Keratinocyte (primary cell): ENCODE measurements around the gene CTIF. TPM values are rescaled to one million over a fixed set of nuclear protein-coding genes. Genes with fewer than 3 reads are reported as not detected.

Experiments
- DNase-seq: peaks from one replicate; pipeline ENCODE4 v3.0.0-alpha.2; 2011; ENCODE audit warnings: low read depth, missing footprints, low spot score
- FAIRE-seq: peaks from 2 replicates; lab custom pipeline; 2011; peaks lifted over from hg19 to GRCh38; lab: Jason Lieb, UNC
- H2AFZ ChIP-seq: 2 replicates; pipeline ENCODE4 v1.6.0; 2012; ENCODE audit warnings: low read length, control low read depth, inconsistent platforms; ENCODE audit not compliant: control insufficient read depth
- H3K27ac ChIP-seq: 2 replicates; pipeline ENCODE4 v1.5.1; 2011; ENCODE audit warnings: low read length; ENCODE audit not compliant: control insufficient read depth, insufficient read depth
- H3K27me3 ChIP-seq: 3 replicates; pipeline ENCODE4 v1.6.0; 2011; ENCODE audit warnings: low read length; ENCODE audit not compliant: control insufficient read depth, insufficient read depth; ENCODE audit errors: extremely low read depth
- H3K36me3 ChIP-seq, 2 experiments: 2 replicates in 1 of 2; 3 replicates in 1 of 2; pipeline ENCODE4 v1.5.1; 2011; ENCODE audit warnings: low read length in 2 of 2, mild to moderate bottlenecking in 1 of 2; ENCODE audit not compliant: control insufficient read depth in 2 of 2, insufficient read depth in 2 of 2; ENCODE audit errors: extremely low read depth in 1 of 2
- H3K4me1 ChIP-seq: 3 replicates; pipeline ENCODE4 v1.5.1; 2011; ENCODE audit warnings: low read length; ENCODE audit not compliant: control insufficient read depth, insufficient read depth; ENCODE audit errors: extremely low read depth
- H3K4me2 ChIP-seq: 3 replicates; pipeline ENCODE4 v1.6.0; 2011; ENCODE audit warnings: low read depth, low read length; ENCODE audit not compliant: control insufficient read depth, insufficient read depth; ENCODE audit errors: extremely low read depth
- H3K4me3 ChIP-seq, 3 experiments: fragments of 200-600 bp in 1 of 3; sonication (generic) in 1 of 3; 2 replicates in 2 of 3; 3 replicates in 1 of 3; pipeline ENCODE4 v1.5.1; 2011 to 2016; ENCODE audit warnings: low read length in 3 of 3, mild to moderate bottlenecking in 3 of 3, control low read depth in 2 of 3, inconsistent platforms in 1 of 3, low read depth in 1 of 3, mixed read lengths in 1 of 3, mixed run types in 1 of 3, moderate library complexity in 1 of 3; ENCODE audit not compliant: control insufficient read depth in 2 of 3, insufficient read depth in 2 of 3; ENCODE audit errors: extremely low read depth in 1 of 3
- H3K79me2 ChIP-seq: 2 replicates; pipeline ENCODE4 v1.6.0; 2012; ENCODE audit warnings: low read length; ENCODE audit not compliant: control insufficient read depth, insufficient read depth
- H3K9ac ChIP-seq: 3 replicates; pipeline ENCODE4 v1.6.0; 2011; ENCODE audit warnings: low read length; ENCODE audit not compliant: control insufficient read depth, insufficient read depth; ENCODE audit errors: extremely low read depth
- H3K9me1 ChIP-seq: 3 replicates; pipeline ENCODE4 v1.6.0; 2011; ENCODE audit warnings: low read length; ENCODE audit not compliant: control insufficient read depth, insufficient read depth; ENCODE audit errors: extremely low read depth
- H3K9me3 ChIP-seq: 2 replicates; pipeline ENCODE4 v1.5.1; 2012; ENCODE audit warnings: low read depth, low read length; ENCODE audit not compliant: control insufficient read depth
- H4K20me1 ChIP-seq: 3 replicates; pipeline ENCODE4 v1.6.0; 2011; ENCODE audit warnings: low read length; ENCODE audit not compliant: control insufficient read depth, insufficient read depth; ENCODE audit errors: extremely low read depth
- CTCF ChIP-seq, 3 experiments: IDR thresholded peaks in 1 of 3; conservative IDR thresholded peaks in 1 of 3; optimal IDR thresholded peaks in 1 of 3; 2 replicates in 2 of 3; 3 replicates in 1 of 3; pipeline versions ENCODE3 to v1.5.1; 2011; ENCODE audit warnings: low read length in 3 of 3, mild to moderate bottlenecking in 3 of 3, moderate library complexity in 2 of 3, control low read depth in 1 of 3, inconsistent platforms in 1 of 3; ENCODE audit not compliant: insufficient read depth in 2 of 3; ENCODE audit errors: extremely low read depth in 1 of 3
- EZH2 ChIP-seq: IDR thresholded peaks from one replicate; pipeline ENCODE4 v1.6.1; 2012; ENCODE audit warnings: inconsistent platforms, mild to moderate bottlenecking, low read length, moderate library complexity
- dilution Hi-C: fragments of 300-500 bp; cut with MboI; formaldehyde crosslinking; loops from one replicate; pipeline ENCODE4 v1.7.0; 2020; ENCODE audit warnings: low sequenced_read_pairs; ENCODE audit not compliant: extremely low pct_ligation_motif_present
- polyA plus RNA-seq, 5 experiments: library from polyadenylated mRNA; depleted of rRNA in 3 of 5; stranded (reverse) in 3 of 5; stranded (forward) in 1 of 5; unstranded in 1 of 5; fragments of >200 nt; gene quantifications; 1 replicate in 1 of 5; 2 replicates in 3 of 5; 3 replicates in 1 of 5; pipeline versions ENCODE4 v1.2.1 to v1.2.3, GENCODE V29; 2011 to 2012; ENCODE audit warnings: missing spikeins in 2 of 5, low read depth in 1 of 5, low replicate concordance in 1 of 5

Gene CTIF
- polyA plus RNA-seq, 1 donor (not counting 4 experiments of a cell fraction or from before 2014, with no cell fraction given), result 15.0 TPM

DNA sequence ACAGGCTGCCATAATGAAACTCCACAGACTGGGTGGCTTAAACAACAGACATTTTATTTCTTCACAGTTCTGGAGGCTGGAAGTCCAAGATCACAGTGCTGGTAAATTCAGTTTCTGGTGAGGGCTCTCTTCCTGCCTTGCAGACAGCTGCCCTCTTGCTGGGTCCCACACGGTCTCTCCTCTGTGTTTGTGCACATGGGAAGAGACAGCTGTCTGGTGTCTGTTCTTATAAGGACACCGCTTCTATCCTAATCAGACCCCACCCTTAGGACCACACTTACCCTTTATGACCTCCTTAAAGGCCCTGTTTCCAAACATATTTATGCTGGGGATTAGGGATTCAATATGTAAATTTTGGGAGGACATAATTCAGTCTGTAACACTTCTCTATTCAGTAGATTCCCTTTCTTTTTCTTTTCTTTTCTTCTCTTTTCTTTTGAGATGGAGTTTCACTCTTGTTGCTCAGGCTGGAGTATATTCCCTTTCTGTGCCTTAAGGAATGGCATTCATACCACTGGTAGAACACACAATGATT is 18.9 kb downstream of the CTIF start:
- no peak overlapping the region for H3K9ac ChIP-seq
- FAIRE-seq (no peak), DNase-seq (no peak)
- H4K20me1 ChIP-seq, result no peaks in the 10 kb centered on the region
- H3K9me3 ChIP-seq, result no peaks in the 10 kb centered on the region
- peaks cover 15% of the 10 kb centered on the region for H3K4me1 ChIP-seq
- peaks cover 6 to 8% of the 10 kb centered on the region in 2 experiments for H3K36me3 ChIP-seq
- H3K9me1 ChIP-seq, result no peaks in the 10 kb centered on the region
- H3K4me2 ChIP-seq, result no peak overlapping the region
- peaks cover 25% of the 10 kb centered on the region for H3K79me2 ChIP-seq
- no peak overlapping the region for H3K27ac ChIP-seq
- no peak for TF ChIP-seq CTCF (optimal IDR thresholded peaks at IDR 0.05 in 1 of 3, IDR thresholded peaks at IDR 0.05 in 1 of 3, conservative IDR thresholded peaks at IDR 0.05 in 1 of 3; ENCODE audit: extremely low read depth in 1 of 3, insufficient read depth in 2 of 3, low read length in 3 of 3)
- dilution Hi-C loops, result no loop called here
- H3K4me3 ChIP-seq, result no peak overlapping the region
- H2AFZ ChIP-seq, result no peak overlapping the region
- H3K27me3 ChIP-seq, result no peaks in the 10 kb centered on the region

DNA sequence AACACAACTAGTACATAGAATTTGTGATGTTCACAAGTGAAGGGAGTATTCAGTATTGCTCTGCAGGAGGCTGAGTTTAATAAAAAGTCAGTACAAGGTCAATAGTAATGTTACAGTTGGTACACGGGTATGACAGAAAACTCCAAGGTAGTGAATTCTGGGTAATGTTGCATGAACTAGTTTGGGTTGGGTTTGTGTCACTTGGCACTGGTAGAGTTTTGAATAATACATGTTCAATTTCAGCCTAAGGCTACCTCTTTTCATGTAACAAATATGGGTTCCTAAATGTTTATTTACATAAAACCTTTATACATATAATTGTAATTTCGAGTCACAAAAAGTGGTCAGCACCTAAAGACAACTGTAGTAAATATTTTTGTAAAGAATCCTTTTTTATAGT is 19.4 kb downstream of the CTIF start:
- peaks cover 6 to 8% of the 10 kb centered on the region in 2 experiments for H3K36me3 ChIP-seq
- H3K4me2 ChIP-seq, result no peak overlapping the region
- DNase-seq (no peak), FAIRE-seq (no peak)
- dilution Hi-C loops, result no loop called here
- H3K27ac ChIP-seq, result no peak overlapping the region
- no peak overlapping the region for H3K4me3 ChIP-seq
- no peak overlapping the region for H3K9ac ChIP-seq
- H3K9me3 ChIP-seq, result no peaks in the 10 kb centered on the region
- H4K20me1 ChIP-seq, result no peaks in the 10 kb centered on the region
- TF ChIP-seq CTCF (optimal IDR thresholded peaks at IDR 0.05 in 1 of 3, IDR thresholded peaks at IDR 0.05 in 1 of 3, conservative IDR thresholded peaks at IDR 0.05 in 1 of 3; ENCODE audit: extremely low read depth in 1 of 3, insufficient read depth in 2 of 3, low read length in 3 of 3), result no peak
- TF ChIP-seq EZH2, result no peak
- peaks cover 15% of the 10 kb centered on the region for H3K4me1 ChIP-seq
- H2AFZ ChIP-seq, result no peak overlapping the region
- no peaks in the 10 kb centered on the region for H3K9me1 ChIP-seq
- peaks cover 25% of the 10 kb centered on the region for H3K79me2 ChIP-seq
- no peaks in the 10 kb centered on the region for H3K27me3 ChIP-seq
